ENCODE measurements around the gene PTGFR. TPM values are rescaled to one million over a fixed set of nuclear protein-coding genes. Genes with fewer than 3 reads are reported as not detected.

Gene PTGFR
- total RNA-seq, 4 donors from 2014 or later = 0.66 to 2.3 (median 1.6) TPM; not detected in 1

DNA sequence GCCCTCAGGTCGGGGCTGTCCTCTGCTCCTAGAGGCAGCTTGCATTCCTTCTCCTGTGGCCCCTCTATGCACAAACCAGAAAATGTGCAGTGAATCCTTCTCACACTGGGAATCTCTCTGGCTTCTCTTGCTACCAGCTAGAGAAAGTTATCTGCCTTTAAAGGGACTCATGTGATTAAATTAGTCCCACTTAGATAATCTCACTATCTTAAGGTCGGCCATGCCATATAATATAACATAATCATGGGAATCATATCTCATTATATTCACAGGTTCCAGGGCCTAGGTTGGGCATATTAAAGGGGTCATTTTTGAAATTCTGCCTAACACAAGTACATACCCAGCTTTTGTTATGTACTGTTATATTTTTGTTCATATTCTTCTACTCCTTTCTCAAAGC, 31.4 kb downstream of the PTGFR start:
- DNase-seq = no peak
- 71 to 77% methylated on average over 2 of the region's 2 CpGs for WGBS, 2 donors
- Histone ChIP-seq H3K4me1 (no peaks in the 10 kb centered on the region), H3K4me3 (no peak overlapping the region), H3K9me3 (no peaks in the 10 kb centered on the region), H3K27me3 (no peaks in the 10 kb centered on the region), H3K36me3 (no peaks in the 10 kb centered on the region), H3K27ac (no peak overlapping the region)
- TF ChIP-seq, protein P1, sequence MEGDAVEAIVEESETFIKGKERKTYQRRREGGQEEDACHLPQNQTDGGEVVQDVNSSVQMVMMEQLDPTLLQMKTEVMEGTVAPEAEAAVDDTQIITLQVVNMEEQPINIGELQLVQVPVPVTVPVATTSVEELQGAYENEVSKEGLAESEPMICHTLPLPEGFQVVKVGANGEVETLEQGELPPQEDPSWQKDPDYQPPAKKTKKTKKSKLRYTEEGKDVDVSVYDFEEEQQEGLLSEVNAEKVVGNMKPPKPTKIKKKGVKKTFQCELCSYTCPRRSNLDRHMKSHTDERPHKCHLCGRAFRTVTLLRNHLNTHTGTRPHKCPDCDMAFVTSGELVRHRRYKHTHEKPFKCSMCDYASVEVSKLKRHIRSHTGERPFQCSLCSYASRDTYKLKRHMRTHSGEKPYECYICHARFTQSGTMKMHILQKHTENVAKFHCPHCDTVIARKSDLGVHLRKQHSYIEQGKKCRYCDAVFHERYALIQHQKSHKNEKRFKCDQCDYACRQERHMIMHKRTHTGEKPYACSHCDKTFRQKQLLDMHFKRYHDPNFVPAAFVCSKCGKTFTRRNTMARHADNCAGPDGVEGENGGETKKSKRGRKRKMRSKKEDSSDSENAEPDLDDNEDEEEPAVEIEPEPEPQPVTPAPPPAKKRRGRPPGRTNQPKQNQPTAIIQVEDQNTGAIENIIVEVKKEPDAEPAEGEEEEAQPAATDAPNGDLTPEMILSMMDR (IDR thresholded peaks at IDR 0.05) = no peak
- no peak for TF ChIP-seq POLR2A (IDR thresholded peaks at IDR 0.05)
- intact Hi-C loops (cut with DNase I) = no loop called here

DNA sequence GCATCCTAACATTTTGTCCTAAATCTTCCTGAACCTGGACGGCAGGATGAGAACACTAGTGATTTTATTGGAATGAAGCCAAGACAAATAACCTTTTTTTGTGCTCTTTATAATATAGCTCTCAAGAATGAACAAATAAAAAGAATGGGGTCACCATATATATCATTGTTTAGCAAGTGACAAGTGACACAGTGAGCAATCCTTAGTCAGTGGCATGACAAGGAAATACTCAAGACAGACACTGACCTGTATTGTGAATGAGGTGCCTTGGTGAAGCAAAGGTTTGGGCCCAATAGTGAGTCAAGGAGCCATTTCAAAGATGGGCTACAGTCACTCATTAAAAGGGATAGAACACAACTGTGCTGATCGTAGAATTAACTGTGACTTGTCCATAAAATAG, 35.7 kb downstream of the PTGFR start:
- H3K9me3 ChIP-seq = no peaks in the 10 kb centered on the region
- DNase-seq = no peak
- WGBS, 2 donors = 42 to 51% methylated on average over 2 of the region's 2 CpGs
- H3K27ac ChIP-seq = no peak overlapping the region
- no peaks in the 10 kb centered on the region for H3K4me1 ChIP-seq
- H3K36me3 ChIP-seq = no peaks in the 10 kb centered on the region
- H3K4me3 ChIP-seq = no peak overlapping the region
- TF ChIP-seq, protein P1 (IDR thresholded peaks at IDR 0.05) = no peak
- TF ChIP-seq POLR2A (IDR thresholded peaks at IDR 0.05) = no peak
- intact Hi-C loops (cut with DNase I) = no loop called here
- H3K27me3 ChIP-seq = no peaks in the 10 kb centered on the region

DNA sequence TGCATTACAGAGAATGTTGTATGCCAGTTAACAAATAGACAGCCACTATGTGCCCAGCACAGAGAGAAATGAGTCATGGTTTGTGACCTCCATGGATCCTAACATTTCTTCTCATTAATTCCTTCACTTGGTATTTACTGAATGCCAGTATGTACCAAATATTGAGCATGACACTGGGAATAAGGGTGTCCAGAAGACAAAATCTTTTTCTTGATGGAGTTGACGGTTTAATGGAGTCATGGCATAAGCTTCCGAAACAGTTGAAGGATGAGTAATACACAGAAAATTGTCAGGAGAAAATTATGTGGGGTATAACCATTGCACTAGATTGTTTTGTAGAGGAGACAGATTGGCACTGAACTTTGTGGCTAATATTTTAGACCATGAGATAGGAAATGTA, 36.9 kb downstream of the PTGFR start:
- Histone ChIP-seq H3K9me3 (no peaks in the 10 kb centered on the region), H3K4me1 (no peaks in the 10 kb centered on the region), H3K4me3 (no peak overlapping the region), H3K27me3 (no peaks in the 10 kb centered on the region), H3K27ac (no peak overlapping the region), H3K36me3 (no peaks in the 10 kb centered on the region)
- intact Hi-C loops (cut with DNase I) = no loop called here
- no peak for DNase-seq
- TF ChIP-seq, protein P1 (IDR thresholded peaks at IDR 0.05) = no peak
- TF ChIP-seq POLR2A (IDR thresholded peaks at IDR 0.05) = no peak
- 87 to 90% methylated on average over 2 of the region's 2 CpGs for WGBS, 2 donors

DNA sequence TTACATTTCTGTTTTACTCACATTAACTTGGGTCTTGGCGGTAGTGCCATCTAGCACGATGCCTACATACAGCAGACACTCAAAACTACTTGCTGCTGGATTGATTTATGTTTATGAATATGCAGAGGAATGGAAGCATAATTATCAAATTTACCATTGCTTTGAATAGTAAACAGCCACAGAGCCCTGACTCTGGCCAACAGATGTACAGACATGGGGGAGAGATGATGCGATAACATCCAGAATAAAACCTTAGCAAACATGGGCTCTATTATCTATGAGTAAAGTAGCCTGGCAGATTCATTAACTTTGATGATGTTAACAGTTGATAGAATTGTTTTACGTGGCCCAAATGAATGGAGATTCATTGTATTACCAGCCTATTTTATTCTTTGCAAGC, 42.8 kb downstream of the PTGFR start:
- H3K4me3 ChIP-seq = no peak overlapping the region
- TF ChIP-seq, protein P1 (IDR thresholded peaks at IDR 0.05) = no peak
- TF ChIP-seq POLR2A (IDR thresholded peaks at IDR 0.05) = no peak
- no peaks in the 10 kb centered on the region for H3K36me3 ChIP-seq
- H3K4me1 ChIP-seq = no peaks in the 10 kb centered on the region
- DNase-seq = no peak
- H3K9me3 ChIP-seq = no peaks in the 10 kb centered on the region
- 81 to 90% methylated on average over 3 to 4 of the region's 4 CpGs for WGBS, 2 donors
- intact Hi-C loops (cut with DNase I) = no loop called here
- no peak overlapping the region for H3K27ac ChIP-seq
- no peaks in the 10 kb centered on the region for H3K27me3 ChIP-seq

DNA sequence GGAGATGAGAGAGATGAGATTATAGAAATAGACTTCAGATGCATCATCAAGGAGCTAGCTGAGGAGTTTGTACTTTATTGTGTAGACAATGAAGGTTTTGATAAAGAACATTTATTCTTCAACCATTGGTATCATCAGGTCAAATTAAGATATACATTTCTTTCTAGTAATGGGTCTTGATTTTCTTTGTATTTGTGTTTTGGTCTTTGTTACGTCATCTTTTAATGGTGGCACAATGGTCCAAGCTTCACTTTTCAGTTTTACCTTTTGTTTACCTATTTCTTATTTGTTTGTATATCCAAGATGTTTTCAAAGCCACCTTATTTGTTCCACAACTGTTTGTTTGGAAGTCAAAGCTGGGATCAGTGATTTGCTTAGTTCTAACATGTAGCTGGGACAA, 44.5 kb downstream of the PTGFR start:
- intact Hi-C loops (cut with DNase I) = no loop called here
- no peak overlapping the region for H3K27ac ChIP-seq
- 79 to 80% methylated on average over 1 of the region's 1 CpG for WGBS, 2 donors
- TF ChIP-seq POLR2A (IDR thresholded peaks at IDR 0.05) = no peak
- TF ChIP-seq, protein P1 (IDR thresholded peaks at IDR 0.05) = no peak
- H3K4me1 ChIP-seq = no peaks in the 10 kb centered on the region
- no peaks in the 10 kb centered on the region for H3K27me3 ChIP-seq
- no peak overlapping the region for H3K4me3 ChIP-seq
- DNase-seq = no peak
- H3K9me3 ChIP-seq = no peaks in the 10 kb centered on the region
- no peaks in the 10 kb centered on the region for H3K36me3 ChIP-seq

Measured in esophagus squamous epithelium (tissue), 5 donors.